Hepatocyte (in vitro differentiated cells): ENCODE results near the gene TMEM150C. TPM values are rescaled to one million over a fixed set of nuclear protein-coding genes. Genes with fewer than 3 reads are reported as not detected.

Experiments used
- DNase-seq: peaks from one replicate; pipeline ENCODE4 v3.0.0-alpha.2; 2016; ENCODE audit warnings: low spot score
- H2AFZ ChIP-seq: fragments of 200-600 bp; sonication (generic); 2 replicates; pipeline ENCODE4 v1.6.0; 2016; ENCODE audit warnings: antibody characterized with exemption, mild to moderate bottlenecking
- H3K27ac ChIP-seq: fragments of 200-600 bp; sonication (generic); 2 replicates; pipeline ENCODE4 v1.5.1; 2016; ENCODE audit warnings: mild to moderate bottlenecking
- H3K27me3 ChIP-seq: fragments of 200-600 bp; sonication (generic); 2 replicates; pipeline ENCODE4 v1.6.1; 2016
- H3K36me3 ChIP-seq: fragments of 200-600 bp; sonication (generic); replicated peaks from 2 replicates; pipeline ENCODE4 v1.5.1; 2016; ENCODE audit warnings: low read depth; ENCODE audit not compliant: insufficient read depth
- H3K4me1 ChIP-seq: fragments of 200-600 bp; sonication (generic); 2 replicates; pipeline ENCODE4 v1.5.1; 2016; ENCODE audit warnings: mild to moderate bottlenecking, moderate library complexity; ENCODE audit not compliant: insufficient read depth
- H3K4me2 ChIP-seq: fragments of 200-600 bp; sonication (generic); 2 replicates; pipeline ENCODE4 v1.6.0; 2016
- H3K4me3 ChIP-seq: fragments of 200-600 bp; sonication (generic); 2 replicates; pipeline ENCODE4 v1.5.1; 2016; ENCODE audit warnings: mild to moderate bottlenecking
- H3K79me2 ChIP-seq: fragments of 200-600 bp; sonication (generic); 2 replicates; pipeline ENCODE4 v1.6.0; 2017; ENCODE audit warnings: mild to moderate bottlenecking
- H3K9me2 ChIP-seq: fragments of 200-600 bp; sonication (generic); replicated peaks from 2 replicates; pipeline ENCODE4 v1.6.0; 2017; ENCODE audit warnings: mild to moderate bottlenecking; ENCODE audit not compliant: insufficient read depth
- H3K9me3 ChIP-seq: fragments of 200-600 bp; sonication (generic); 2 replicates; pipeline ENCODE4 v1.5.1; 2016; ENCODE audit warnings: low read depth, mild to moderate bottlenecking
- H4K20me1 ChIP-seq: fragments of 200-600 bp; sonication (generic); 2 replicates; pipeline ENCODE4 v1.6.0; 2016; ENCODE audit warnings: mild to moderate bottlenecking; ENCODE audit not compliant: insufficient read depth, poor library complexity, severe bottlenecking
- CTCF ChIP-seq: fragments of 200-600 bp; sonication (generic); IDR thresholded peaks from 2 replicates; pipeline ENCODE4 v1.5.1; 2016; ENCODE audit warnings: antibody characterized with exemption, mild to moderate bottlenecking; ENCODE audit not compliant: poor library complexity
- EZH2 ChIP-seq: fragments of 200-600 bp; sonication (generic); IDR thresholded peaks from 2 replicates; pipeline ENCODE4 v1.6.1; 2016; ENCODE audit warnings: antibody characterized with exemption, mild to moderate bottlenecking, borderline replicate concordance
- EZH2phosphoT487 ChIP-seq: fragments of 200-600 bp; sonication (generic); IDR thresholded peaks from one replicate; pipeline ENCODE4 v1.6.1; 2018; ENCODE audit warnings: antibody characterized with exemption, mild to moderate bottlenecking, low read depth, moderate library complexity; ENCODE audit not compliant: unreplicated experiment, severe bottlenecking
- WGBS: methylation state at CpG from one replicate; pipeline ENCODE4 v1.1.6; 2016; ENCODE audit warnings: low lambda C conversion rate; ENCODE audit errors: missing lambda C conversion rate; 5-methylcytosine and 5-hydroxymethylcytosine counted together
- polyA plus RNA-seq: library from polyadenylated mRNA; unstranded; fragments of >200 nt; fragmentation: Nextera tagmentation; extraction: Ambion mirVana; gene quantifications from 2 replicates; pipeline ENCODE4 v1.2.1, GENCODE V29; 2016
- total RNA-seq: library from RNA; depleted of rRNA; stranded (reverse); fragments of >200 nt; gene quantifications from 2 replicates; pipeline ENCODE4 v1.2.3, GENCODE V29; 2014

Gene TMEM150C
- total and polyA plus RNA-seq, 2 experiments from 2014 or later = 3.3 to 4.5 TPM

- H3K27ac ChIP-seq = no peak overlapping the region
- no peaks in the 10 kb centered on the region for H3K4me1 ChIP-seq
- no peak for DNase-seq
- no peak overlapping the region for H3K4me3 ChIP-seq
- H3K9me3 ChIP-seq = no peaks in the 10 kb centered on the region
- no peak overlapping the region for H3K4me2 ChIP-seq
- no peaks in the 10 kb centered on the region for H3K9me2 ChIP-seq
- no peaks in the 10 kb centered on the region for H3K36me3 ChIP-seq
- no peaks in the 10 kb centered on the region for H3K27me3 ChIP-seq
- H4K20me1 ChIP-seq = no peaks in the 10 kb centered on the region
- no peaks in the 10 kb centered on the region for H3K79me2 ChIP-seq
- H2AFZ ChIP-seq = no peak overlapping the region
- TF ChIP-seq EZH2phosphoT487 (no peak), EZH2 (no peak), CTCF (no peak)
- 86% methylated on average over 4 of the region's 4 CpGs for WGBS
Measured at GRCh38 chr4:82522472-82522871, 39.3 kb downstream of the TMEM150C start.

GRCh38 chr4:82521283-82521682 lies 40.5 kb downstream of the TMEM150C start:
- no peak for DNase-seq
- Histone ChIP-seq H3K36me3 (no peaks in the 10 kb centered on the region), H2AFZ (no peak overlapping the region), H3K4me1 (no peaks in the 10 kb centered on the region), H3K4me3 (no peak overlapping the region), H3K4me2 (no peak overlapping the region), H3K27ac (no peak overlapping the region), H3K9me2 (no peaks in the 10 kb centered on the region), H3K9me3 (no peaks in the 10 kb centered on the region), H3K79me2 (no peaks in the 10 kb centered on the region), H4K20me1 (no peaks in the 10 kb centered on the region), H3K27me3 (no peaks in the 10 kb centered on the region)
- no peak for TF ChIP-seq EZH2
- no peak for TF ChIP-seq EZH2phosphoT487
- TF ChIP-seq CTCF = no peak
- WGBS = 67% methylated on average over 2 of the region's 2 CpGs

GRCh38 chr4:82519776-82520175 lies 42.0 kb downstream of the TMEM150C start:
- H2AFZ ChIP-seq = no peak overlapping the region
- 88% methylated on average over 2 of the region's 2 CpGs for WGBS
- no peaks in the 10 kb centered on the region for H3K79me2 ChIP-seq

More at GRCh38 chr4:82519776-82520175, 42.0 kb downstream of the TMEM150C start:
- no peaks in the 10 kb centered on the region for H4K20me1 ChIP-seq
- no peaks in the 10 kb centered on the region for H3K27me3 ChIP-seq
- H3K27ac ChIP-seq = no peak overlapping the region
- no peak overlapping the region for H3K4me2 ChIP-seq
- TF ChIP-seq CTCF (no peak), EZH2phosphoT487 (no peak), EZH2 (no peak)
- no peaks in the 10 kb centered on the region for H3K9me3 ChIP-seq
- no peaks in the 10 kb centered on the region for H3K4me1 ChIP-seq
- no peaks in the 10 kb centered on the region for H3K9me2 ChIP-seq
- no peak for DNase-seq
- H3K36me3 ChIP-seq = no peaks in the 10 kb centered on the region
- H3K4me3 ChIP-seq = no peak overlapping the region
